GM18907 (cell line): Measurements from ENCODE around the gene COX7A1.

Experiments
- ATAC-seq: cut with Tn5 transposase; IDR thresholded peaks from one replicate; pipeline ENCODE4 v1.9.1; 2021; ENCODE audit warnings: mild to moderate bottlenecking, moderate library complexity; ENCODE audit not compliant: unreplicated experiment

The COX7A1 gene

GRCh38 chr19:36113425-36113824, 38.8 kb downstream of the COX7A1 start:
- ATAC-seq = no peak

- ATAC-seq = no peak
Measured at GRCh38 chr19:36112678-36113077, 39.6 kb downstream of the COX7A1 start.

- ATAC-seq = no peak
Measured at GRCh38 chr19:36111200-36111539, 41.1 kb downstream of the COX7A1 start.

- no peak for ATAC-seq
Measured at GRCh38 chr19:36110487-36111199, 41.6 kb downstream of the COX7A1 start, which contains the start of gene OVOL3. Gene OVOL3, plus strand, starts transcription at chr19:36111143. Its CDS starts 60 bp downstream, at chr19:36111203.

- no peak for ATAC-seq
Measured at GRCh38 chr19:36108684-36109083, 43.6 kb downstream of the COX7A1 start.

GRCh38 chr19:36106991-36107390, 45.3 kb downstream of the COX7A1 start:
- ATAC-seq = no peak

GRCh38 chr19:36106441-36106840, 45.8 kb downstream of the COX7A1 start:
- ATAC-seq = no peak

GRCh38 chr19:36103842-36104552, 48.2 kb downstream of the COX7A1 start:
- no peak for ATAC-seq

GRCh38 chr19:36103040-36103626, 49.1 kb downstream of the COX7A1 start:
- ATAC-seq = no peak

GRCh38 chr19:36101550-36102327, 50.5 kb downstream of the COX7A1 start:
- no peak for ATAC-seq
